ENCODE data around the gene CFAP54.

The CFAP54 gene

DNA sequence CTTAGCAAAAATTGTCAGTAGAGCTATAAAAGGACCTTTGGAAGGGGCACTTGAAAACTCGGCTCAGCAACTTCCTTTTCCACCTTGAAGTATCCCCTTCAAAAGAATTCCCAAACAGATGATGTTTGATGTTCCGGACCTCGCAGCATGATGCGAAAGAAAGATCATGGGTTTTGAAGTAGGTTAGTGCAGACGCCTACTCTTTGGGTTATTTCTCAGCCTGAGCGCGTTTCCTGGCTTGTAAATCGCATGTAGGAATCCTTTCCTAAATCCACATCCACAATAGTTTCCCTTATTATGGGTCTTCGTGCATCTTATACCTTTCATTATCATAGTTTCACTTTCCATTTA is 417.1 kb downstream of the CFAP54 start:
- no peak for TF ChIP-seq CTCF (IDR thresholded peaks at IDR 0.05; ENCODE audit: extremely low read depth, missing control alignments)
- no peak for DNase-seq (ENCODE audit: low spot score)

- no peak for TF ChIP-seq CTCF (IDR thresholded peaks at IDR 0.05; ENCODE audit: extremely low read depth, missing control alignments)
- peak; percentile 94 for DNase-seq (ENCODE audit: low spot score)
Observed at GRCh38 chr12:96906849-96907670, 417.7 kb downstream of the CFAP54 start, which contains the start of gene NEDD1. Gene NEDD1, plus strand, starts transcription at chr12:96907257. Its CDS starts 2,503 bp downstream, at chr12:96909760.

DNA sequence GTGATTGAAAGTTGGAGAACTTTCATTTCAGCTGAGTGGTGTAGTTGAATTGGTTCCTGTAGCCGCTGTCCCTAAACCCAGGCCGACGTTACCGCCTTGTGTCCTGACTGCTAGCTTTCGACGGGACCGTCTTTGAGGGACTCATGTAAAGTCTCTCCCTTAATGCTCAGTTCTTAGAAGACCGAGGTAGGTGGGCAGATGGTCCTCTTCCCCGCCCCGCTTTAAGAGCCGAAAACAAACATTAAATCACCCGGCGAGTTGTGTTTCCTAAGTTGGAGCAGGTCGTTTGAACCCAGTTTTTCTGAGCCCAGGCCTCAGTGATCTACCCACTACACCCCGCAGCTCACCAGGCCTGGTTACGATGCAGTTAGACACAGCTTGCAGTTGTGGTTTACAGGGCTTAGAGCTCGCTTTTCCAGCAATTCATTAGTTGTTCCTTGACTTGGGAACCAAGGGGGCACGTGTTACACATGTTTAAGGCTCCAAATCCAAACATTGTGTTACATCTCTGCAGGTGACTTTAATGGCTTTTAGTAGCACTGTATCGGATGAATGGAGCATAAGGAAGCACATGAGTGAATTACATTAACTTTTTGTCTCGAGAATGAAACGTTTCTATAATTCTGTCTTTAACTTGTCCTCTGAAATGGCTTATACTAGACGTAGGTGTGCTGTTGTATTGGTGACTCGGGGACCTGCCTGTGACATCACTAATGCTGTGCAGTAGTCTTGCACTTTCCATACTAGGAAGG is 418.5 kb downstream of the CFAP54 start:
- peak; percentile 54 for DNase-seq (ENCODE audit: low spot score)
- no peak for TF ChIP-seq CTCF (IDR thresholded peaks at IDR 0.05; ENCODE audit: extremely low read depth, missing control alignments)

GRCh38 chr12:96908423-96908675 is 419.0 kb downstream of the CFAP54 start:
- no peak for TF ChIP-seq CTCF (IDR thresholded peaks at IDR 0.05; ENCODE audit: extremely low read depth, missing control alignments)
- no peak for DNase-seq (ENCODE audit: low spot score)

DNA sequence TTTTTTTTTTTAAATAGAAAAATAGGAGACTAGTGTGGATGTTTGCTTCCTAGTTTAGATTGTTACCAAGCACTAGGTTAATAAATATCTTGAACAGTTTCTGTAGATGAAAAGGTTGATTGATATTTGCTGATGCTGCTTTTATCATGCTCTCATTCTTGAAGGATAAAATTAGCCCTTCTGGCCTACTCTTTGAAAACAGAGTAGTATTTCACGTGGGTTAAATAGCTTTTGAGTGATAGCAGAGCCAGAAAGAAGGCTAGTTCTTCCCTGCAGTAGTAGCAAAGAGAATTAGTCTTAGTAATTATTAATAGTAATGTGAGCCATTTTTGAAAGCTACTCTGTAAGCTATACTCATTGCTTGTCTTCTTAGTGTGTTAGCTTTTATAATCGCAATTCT is 422.9 kb downstream of the CFAP54 start:
- DNase-seq (ENCODE audit: low spot score) = no peak
- TF ChIP-seq CTCF (IDR thresholded peaks at IDR 0.05; ENCODE audit: extremely low read depth, missing control alignments) = no peak

DNA sequence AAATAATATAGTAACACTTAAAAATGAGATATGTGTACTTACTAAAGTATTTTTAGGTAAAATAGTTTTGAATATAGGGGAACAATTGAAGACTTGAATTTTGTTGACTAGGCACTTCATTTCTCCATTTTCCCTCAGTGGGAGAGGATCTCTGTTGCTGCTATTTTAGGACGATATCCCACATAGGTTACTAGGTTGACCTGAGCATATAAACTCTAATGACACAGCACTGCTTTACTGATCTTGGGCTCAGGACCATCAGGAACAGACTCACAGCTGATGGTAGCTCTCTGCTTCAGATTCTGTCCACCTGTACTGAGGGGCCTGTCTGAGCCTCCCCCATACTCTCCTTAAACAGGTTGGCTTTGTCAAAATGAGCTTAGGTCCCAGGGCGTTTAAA is 423.6 kb downstream of the CFAP54 start:
- no peak for DNase-seq (ENCODE audit: low spot score)
- no peak for TF ChIP-seq CTCF (IDR thresholded peaks at IDR 0.05; ENCODE audit: extremely low read depth, missing control alignments)

GRCh38 chr12:96919510-96920210 is 430.3 kb downstream of the CFAP54 start:
- DNase-seq (ENCODE audit: low spot score) = no peak
- TF ChIP-seq CTCF (IDR thresholded peaks at IDR 0.05; ENCODE audit: extremely low read depth, missing control alignments) = no peak

All from GM20000 (cell line).